Brain microvascular endothelial cell (primary cell): ENCODE results near the gene SLC22A23.

ENCODE experiments used
- DNase-seq: peaks from one replicate; pipeline ENCODE4 v3.0.0-alpha.2; 2020
- H3K27ac ChIP-seq: fragments of 250-450 bp; sonication (Bioruptor Pico); 2 replicates; pipeline ENCODE4 v1.5.1; 2020; ENCODE audit warnings: mild to moderate bottlenecking, moderate library complexity
- H3K27me3 ChIP-seq: fragments of 250-450 bp; sonication (Bioruptor Pico); replicated peaks from 2 replicates; pipeline ENCODE4 v1.5.1; 2020; ENCODE audit warnings: mild to moderate bottlenecking
- H3K36me3 ChIP-seq: fragments of 250-450 bp; sonication (Bioruptor Pico); replicated peaks from 2 replicates; pipeline ENCODE4 v1.5.1; 2020; ENCODE audit warnings: mild to moderate bottlenecking
- H3K4me3 ChIP-seq: 2 replicates; pipeline ENCODE4 v1.5.1; 2011; ENCODE audit warnings: low read depth, mild to moderate bottlenecking, control low read depth, low read length, moderate library complexity
- CTCF ChIP-seq: IDR thresholded peaks from 2 replicates; pipeline ENCODE4 v1.5.1; 2011; ENCODE audit warnings: low read depth, mild to moderate bottlenecking, moderate library complexity, low read length, control low read depth, inconsistent platforms; ENCODE audit errors: missing control alignments
- in situ Hi-C: cut with HindIII; loops from 2 replicates; pipeline ENCODE4 v1.10.0; 2017; ENCODE audit warnings: low sequenced_read_pairs, low pct_ligation_motif_present

The SLC22A23 gene

GRCh38 chr6:3258201-3258600 lies 198.6 kb downstream of the SLC22A23 start:
- H3K36me3 ChIP-seq = no peaks in the 10 kb centered on the region
- DNase-seq = no peak
- no peaks in the 10 kb centered on the region for H3K27me3 ChIP-seq
- peak overlapping the region; percentile 51 for H3K4me3 ChIP-seq
- no peak overlapping the region for H3K27ac ChIP-seq
- in situ Hi-C loops = no loop called here
- TF ChIP-seq CTCF = no peak

GRCh38 chr6:3253597-3253961 lies 203.3 kb downstream of the SLC22A23 start:
- in situ Hi-C loops = no loop called here
- no peak for TF ChIP-seq CTCF
- Histone ChIP-seq H3K27ac (no peak overlapping the region), H3K27me3 (no peaks in the 10 kb centered on the region), H3K36me3 (no peaks in the 10 kb centered on the region), H3K4me3 (no peak overlapping the region)
- DNase-seq = no peak

- no peak for TF ChIP-seq CTCF
- no peaks in the 10 kb centered on the region for H3K27me3 ChIP-seq
- no peak for DNase-seq
- H3K36me3 ChIP-seq = no peaks in the 10 kb centered on the region
- no peak overlapping the region for H3K27ac ChIP-seq
- in situ Hi-C loops = no loop called here
- H3K4me3 ChIP-seq = no peak overlapping the region
These were observed 203.8 kb downstream of the SLC22A23 start for GRCh38 chr6:3252861-3253596.

- H3K4me3 ChIP-seq = no peak overlapping the region
- no peaks in the 10 kb centered on the region for H3K27me3 ChIP-seq
- DNase-seq = no peak
- TF ChIP-seq CTCF = no peak
- no peaks in the 10 kb centered on the region for H3K36me3 ChIP-seq
- in situ Hi-C loops = no loop called here
- no peak overlapping the region for H3K27ac ChIP-seq
These were observed 204.5 kb downstream of the SLC22A23 start for GRCh38 chr6:3252369-3252768.

GRCh38 chr6:3251462-3252314 lies 205.2 kb downstream of the SLC22A23 start:
- H3K36me3 ChIP-seq = no peaks in the 10 kb centered on the region
- peak; percentile 75 for DNase-seq
- H3K27me3 ChIP-seq = no peaks in the 10 kb centered on the region
- peak overlapping the region; percentile 12 for H3K4me3 ChIP-seq
- no peak overlapping the region for H3K27ac ChIP-seq
- TF ChIP-seq CTCF = peak; percentile 98
- in situ Hi-C loops = no loop called here
